HL-60 (cell line): ENCODE data around the gene GRIN1.
"Not testable (repeated sequence)": the region's sequence is repeated elsewhere in the genome, so short reads cannot be mapped to it uniquely, and the experiment has no call there.

Source experiments
- DNase-seq, 2 experiments: peaks; one replicate each; pipeline ENCODE4 v3.0.0-alpha.2; 2010 to 2020; ENCODE audit warnings: low read depth in 1 of 2, low spot score in 1 of 2
- H3K27ac ChIP-seq: fragments of 250-450 bp; sonication (Bioruptor Pico); replicated peaks from 2 replicates; pipeline ENCODE4 v1.5.1; 2020; ENCODE audit warnings: mild to moderate bottlenecking, moderate library complexity
- H3K27me3 ChIP-seq: fragments of 250-450 bp; sonication (Bioruptor Pico); 2 replicates; pipeline ENCODE4 v1.5.1; 2021; ENCODE audit warnings: mild to moderate bottlenecking, moderate library complexity; ENCODE audit not compliant: insufficient read depth, poor library complexity, severe bottlenecking
- H3K4me3 ChIP-seq: replicated peaks from 2 replicates; pipeline ENCODE4 v1.5.1; 2011; ENCODE audit warnings: mild to moderate bottlenecking, control low read depth, low read length; ENCODE audit not compliant: insufficient read depth
- GABPA ChIP-seq: IDR thresholded peaks from 2 replicates; pipeline ENCODE4 v1.6.1; 2012; ENCODE audit warnings: low read depth
- POLR2AphosphoS5 ChIP-seq: IDR thresholded peaks from 2 replicates; pipeline ENCODE4 v1.6.1; 2012; ENCODE audit warnings: low read depth
- SPI1 ChIP-seq: IDR thresholded peaks from 2 replicates; pipeline ENCODE4 v1.6.1; 2012; ENCODE audit warnings: low read depth, mild to moderate bottlenecking, borderline replicate concordance
- TF ChIP-seq, protein P1 (sequence below): IDR thresholded peaks from one replicate; pipeline ENCODE4 v1.5.1; 2011; ENCODE audit warnings: low read length, control low read depth, inconsistent platforms; ENCODE audit not compliant: insufficient read depth
- TF ChIP-seq, protein P2 (sequence below): IDR thresholded peaks from 2 replicates; pipeline ENCODE4 v1.6.1; 2012; ENCODE audit warnings: low read depth; ENCODE audit not compliant: insufficient replicate concordance

GRIN1 gene

DNA sequence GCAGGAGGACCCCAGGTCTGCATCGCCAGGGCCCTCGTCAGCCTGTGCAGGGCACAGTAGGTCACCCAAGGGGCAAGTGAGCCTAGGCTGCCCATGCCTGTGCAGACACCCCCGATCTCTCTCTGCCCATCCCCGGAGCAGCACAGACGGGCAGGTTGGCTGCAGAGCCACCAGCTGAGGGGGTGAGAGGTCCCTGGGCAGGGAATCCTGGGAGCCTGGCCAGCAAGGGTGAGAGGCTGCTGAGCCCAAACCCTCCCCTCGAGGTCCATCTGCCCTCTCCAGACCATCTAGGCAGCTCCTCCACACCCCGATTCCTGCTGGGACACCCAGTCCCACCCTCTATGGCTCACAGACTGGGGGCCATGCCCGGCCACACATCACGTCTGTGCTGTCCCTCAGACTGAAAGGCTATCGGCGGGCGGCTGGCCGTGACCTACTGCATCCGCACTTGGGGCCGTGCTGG, 21.7 kb upstream of the GRIN1 start:
- no peak for TF ChIP-seq SPI1
- TF ChIP-seq POLR2AphosphoS5, result no peak
- TF ChIP-seq, protein P1, sequence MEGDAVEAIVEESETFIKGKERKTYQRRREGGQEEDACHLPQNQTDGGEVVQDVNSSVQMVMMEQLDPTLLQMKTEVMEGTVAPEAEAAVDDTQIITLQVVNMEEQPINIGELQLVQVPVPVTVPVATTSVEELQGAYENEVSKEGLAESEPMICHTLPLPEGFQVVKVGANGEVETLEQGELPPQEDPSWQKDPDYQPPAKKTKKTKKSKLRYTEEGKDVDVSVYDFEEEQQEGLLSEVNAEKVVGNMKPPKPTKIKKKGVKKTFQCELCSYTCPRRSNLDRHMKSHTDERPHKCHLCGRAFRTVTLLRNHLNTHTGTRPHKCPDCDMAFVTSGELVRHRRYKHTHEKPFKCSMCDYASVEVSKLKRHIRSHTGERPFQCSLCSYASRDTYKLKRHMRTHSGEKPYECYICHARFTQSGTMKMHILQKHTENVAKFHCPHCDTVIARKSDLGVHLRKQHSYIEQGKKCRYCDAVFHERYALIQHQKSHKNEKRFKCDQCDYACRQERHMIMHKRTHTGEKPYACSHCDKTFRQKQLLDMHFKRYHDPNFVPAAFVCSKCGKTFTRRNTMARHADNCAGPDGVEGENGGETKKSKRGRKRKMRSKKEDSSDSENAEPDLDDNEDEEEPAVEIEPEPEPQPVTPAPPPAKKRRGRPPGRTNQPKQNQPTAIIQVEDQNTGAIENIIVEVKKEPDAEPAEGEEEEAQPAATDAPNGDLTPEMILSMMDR, result no peak
- TF ChIP-seq, protein P2, sequence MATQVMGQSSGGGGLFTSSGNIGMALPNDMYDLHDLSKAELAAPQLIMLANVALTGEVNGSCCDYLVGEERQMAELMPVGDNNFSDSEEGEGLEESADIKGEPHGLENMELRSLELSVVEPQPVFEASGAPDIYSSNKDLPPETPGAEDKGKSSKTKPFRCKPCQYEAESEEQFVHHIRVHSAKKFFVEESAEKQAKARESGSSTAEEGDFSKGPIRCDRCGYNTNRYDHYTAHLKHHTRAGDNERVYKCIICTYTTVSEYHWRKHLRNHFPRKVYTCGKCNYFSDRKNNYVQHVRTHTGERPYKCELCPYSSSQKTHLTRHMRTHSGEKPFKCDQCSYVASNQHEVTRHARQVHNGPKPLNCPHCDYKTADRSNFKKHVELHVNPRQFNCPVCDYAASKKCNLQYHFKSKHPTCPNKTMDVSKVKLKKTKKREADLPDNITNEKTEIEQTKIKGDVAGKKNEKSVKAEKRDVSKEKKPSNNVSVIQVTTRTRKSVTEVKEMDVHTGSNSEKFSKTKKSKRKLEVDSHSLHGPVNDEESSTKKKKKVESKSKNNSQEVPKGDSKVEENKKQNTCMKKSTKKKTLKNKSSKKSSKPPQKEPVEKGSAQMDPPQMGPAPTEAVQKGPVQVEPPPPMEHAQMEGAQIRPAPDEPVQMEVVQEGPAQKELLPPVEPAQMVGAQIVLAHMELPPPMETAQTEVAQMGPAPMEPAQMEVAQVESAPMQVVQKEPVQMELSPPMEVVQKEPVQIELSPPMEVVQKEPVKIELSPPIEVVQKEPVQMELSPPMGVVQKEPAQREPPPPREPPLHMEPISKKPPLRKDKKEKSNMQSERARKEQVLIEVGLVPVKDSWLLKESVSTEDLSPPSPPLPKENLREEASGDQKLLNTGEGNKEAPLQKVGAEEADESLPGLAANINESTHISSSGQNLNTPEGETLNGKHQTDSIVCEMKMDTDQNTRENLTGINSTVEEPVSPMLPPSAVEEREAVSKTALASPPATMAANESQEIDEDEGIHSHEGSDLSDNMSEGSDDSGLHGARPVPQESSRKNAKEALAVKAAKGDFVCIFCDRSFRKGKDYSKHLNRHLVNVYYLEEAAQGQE, result no peak
- no peak for DNase-seq
- H3K27ac ChIP-seq, result no peak overlapping the region
- H3K27me3 ChIP-seq, result no peaks in the 10 kb centered on the region
- H3K4me3 ChIP-seq, result no peak overlapping the region

DNA sequence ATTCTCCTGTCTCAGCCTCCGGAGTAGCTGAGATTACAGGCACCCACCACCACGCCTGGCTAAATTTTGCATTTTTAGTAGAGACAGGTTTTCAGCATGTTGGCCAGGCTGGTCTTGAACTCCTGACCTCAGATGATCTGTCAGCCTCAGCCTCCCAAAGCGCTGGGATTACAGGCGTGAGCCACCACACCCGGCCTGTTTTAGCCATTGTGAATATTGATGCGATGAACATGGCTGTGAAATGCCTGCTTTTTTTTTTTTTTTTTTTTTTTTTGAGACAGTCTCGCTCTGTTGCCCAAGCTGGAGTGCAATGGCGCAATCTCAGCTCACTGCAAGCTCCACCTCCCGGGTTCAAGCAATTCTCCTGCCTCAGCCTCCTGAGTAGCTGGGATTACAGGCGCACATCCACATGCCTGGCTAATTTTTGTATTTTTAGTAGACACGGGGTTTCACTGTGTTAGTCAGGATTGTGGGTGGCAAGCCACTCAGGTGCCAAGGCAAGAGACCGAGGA, 20.8 kb upstream of the GRIN1 start:
- not testable (repeated sequence) for H3K4me3 ChIP-seq, H3K27ac ChIP-seq, H3K27me3 ChIP-seq
- peak in 1 of 2 experiments; percentile 79 for DNase-seq

DNA sequence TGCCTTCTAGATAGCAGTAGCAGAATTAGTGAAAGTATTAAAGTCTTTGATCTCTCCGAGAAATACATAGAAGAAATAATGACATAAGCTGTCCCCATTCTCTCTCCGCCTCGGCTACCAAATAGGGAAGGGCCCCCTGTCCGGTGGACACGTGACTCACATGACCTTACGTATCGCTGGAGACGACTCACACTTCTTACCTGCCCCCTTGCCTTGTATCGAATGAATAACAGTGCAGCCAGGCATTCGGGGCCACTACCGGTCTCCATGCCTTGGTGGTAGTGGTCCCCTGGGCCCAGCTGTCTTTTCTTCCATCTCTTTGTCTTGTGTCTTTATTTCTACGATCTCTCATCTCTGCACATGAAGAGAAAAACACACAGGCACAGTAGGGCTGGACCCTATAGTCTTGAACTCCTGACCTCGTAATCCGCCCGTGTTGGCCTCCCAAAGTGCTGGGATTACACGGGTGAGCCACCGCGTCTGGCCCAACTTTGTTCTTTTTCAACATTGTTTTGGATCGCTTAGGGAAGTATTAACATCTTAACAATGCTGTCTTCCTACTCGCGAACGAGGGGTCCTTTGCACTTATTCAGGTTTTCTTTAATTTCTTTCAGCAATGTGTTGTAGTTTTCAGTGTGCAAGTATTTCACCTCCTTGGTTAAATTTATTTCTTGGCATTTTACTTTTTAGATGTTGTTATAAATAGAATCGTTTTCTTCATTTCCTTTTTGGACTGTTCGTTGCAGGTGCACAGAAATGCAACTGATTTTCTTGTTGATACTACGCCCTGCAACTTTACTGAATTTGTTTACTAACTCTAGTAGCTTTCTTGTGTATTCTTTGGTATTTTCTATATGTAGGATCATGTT, 16.8 kb upstream of the GRIN1 start:
- not testable (repeated sequence) for H3K27ac ChIP-seq, H3K4me3 ChIP-seq, H3K27me3 ChIP-seq, DNase-seq

DNA sequence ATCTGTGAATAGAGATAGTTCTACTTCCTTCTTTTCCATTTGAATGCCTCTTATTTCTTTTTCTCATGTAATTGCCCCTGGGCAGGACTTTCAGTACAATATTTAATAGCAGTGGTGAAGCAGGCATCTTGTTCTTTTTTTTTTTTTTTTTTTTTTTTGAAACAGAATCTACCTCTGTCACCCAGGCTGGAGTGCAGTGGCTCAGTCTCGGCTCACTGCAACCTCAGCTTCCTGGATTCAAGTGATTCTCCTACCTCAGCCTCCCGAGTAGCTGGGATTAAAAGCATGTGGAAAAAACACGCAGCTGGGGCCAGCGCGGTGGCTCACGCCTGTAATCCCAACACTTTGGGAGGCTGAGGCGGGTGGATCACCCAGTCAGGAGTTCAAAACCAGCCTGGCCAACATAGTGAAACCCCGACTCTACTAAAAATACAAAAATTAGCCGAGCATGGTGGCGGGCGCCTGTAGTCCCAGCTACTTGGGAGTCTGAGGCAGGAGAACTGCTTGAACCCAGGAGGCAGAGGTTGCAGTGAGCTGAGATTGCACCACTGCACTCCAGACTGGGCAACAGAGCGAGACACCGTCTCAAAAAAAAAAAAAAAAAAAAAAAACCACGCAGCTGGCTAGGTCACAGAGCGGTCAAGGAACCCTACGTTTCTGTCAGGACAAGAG, 16.0 kb upstream of the GRIN1 start:
- not testable (repeated sequence) for H3K4me3 ChIP-seq, H3K27me3 ChIP-seq, DNase-seq, H3K27ac ChIP-seq

DNA sequence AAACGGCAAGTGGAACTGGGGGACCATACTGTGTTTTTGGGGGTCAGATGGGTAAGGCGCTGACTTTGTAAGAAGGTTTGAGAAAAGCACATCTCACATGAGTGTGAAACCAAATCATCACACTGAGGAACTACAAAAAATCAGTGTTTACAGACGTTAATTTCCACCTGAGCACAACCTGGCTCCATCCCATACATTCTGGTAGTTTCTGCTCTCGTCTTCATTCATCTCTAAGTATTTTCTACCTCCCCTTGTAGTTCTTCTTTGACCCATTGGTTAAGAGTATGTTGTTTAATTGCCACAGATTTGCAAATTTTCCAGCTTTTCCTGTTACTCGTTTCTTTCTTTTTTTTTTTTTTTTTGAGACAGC, 15.5 kb upstream of the GRIN1 start:
- no peaks in the 10 kb centered on the region for H3K27me3 ChIP-seq
- H3K4me3 ChIP-seq, result no peak overlapping the region
- H3K27ac ChIP-seq, result no peak overlapping the region
- DNase-seq, result no peak
- TF ChIP-seq GABPA (no peak), POLR2AphosphoS5 (no peak), SPI1 (no peak)
- TF ChIP-seq, protein P2, result no peak
- TF ChIP-seq, protein P1, result no peak

DNA sequence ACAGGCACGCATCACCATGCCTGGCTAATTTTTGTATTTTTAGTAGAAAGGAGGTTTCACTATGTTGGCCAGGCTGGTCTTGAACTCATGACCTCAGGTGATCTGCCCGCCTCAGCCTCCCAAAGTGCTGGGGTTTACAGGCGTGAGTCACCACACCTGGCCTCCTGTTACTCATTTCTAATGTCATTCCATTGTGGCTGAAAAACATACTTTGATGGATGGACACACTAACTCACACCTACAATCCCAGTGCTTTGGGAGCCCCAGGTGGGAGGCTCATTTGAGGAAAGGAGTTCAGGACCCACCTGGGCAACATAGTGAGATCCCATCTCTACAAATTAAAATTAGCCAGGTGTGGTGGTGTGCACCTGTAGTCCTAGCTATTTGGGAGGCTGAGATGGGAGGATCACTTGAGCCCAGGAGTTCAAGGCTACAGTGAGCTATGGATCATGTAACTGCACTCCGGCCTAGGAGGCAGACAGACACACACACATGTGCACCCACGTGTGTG, 14.9 kb upstream of the GRIN1 start:
- not testable (repeated sequence) for H3K27me3 ChIP-seq, H3K4me3 ChIP-seq, H3K27ac ChIP-seq, DNase-seq
